HepG2 (cell line): ENCODE results near the gene TAF3. TPM values are rescaled to one million over a fixed set of nuclear protein-coding genes. Genes with fewer than 3 reads are reported as not detected.

Experiments
- ATAC-seq: fragments of 200-7000 bp; cut with Tn5 transposase; 3 replicates; pipeline ENCODE4 v1.9.1; 2020; ENCODE audit warnings: mild to moderate bottlenecking, moderate library complexity
- BruUV-seq: library from RNA; stranded (reverse); fragments of 400-500 nt; replicated peaks from 2 replicates; lab custom pipeline; 2021; lab: Mats Ljungman, UMichigan
- CTCF ChIA-PET: fragments of 300-600 bp; formaldehyde crosslinking; extraction: SDS; loops from one replicate; lab custom pipeline; 2021; ENCODE audit warnings: low total read pairs, inconsistent platforms, low intra/inter-chr PET ratio; lab: Yijun Ruan, JAX
- POLR2A ChIA-PET: fragments of 350-600 bp; sonication (Branson Sonifier 250); formaldehyde crosslinking; loops from one replicate; lab custom pipeline; 2020; ENCODE audit warnings: antibody characterized with exemption, inconsistent platforms; lab: Yijun Ruan, JAX
- DNase-seq: peaks from one replicate; pipeline ENCODE4 v3.0.0-alpha.2; 2015; ENCODE audit warnings: low spot score
- FAIRE-seq: peaks from 3 replicates; lab custom pipeline; 2011; peaks lifted over from hg19 to GRCh38; lab: Jason Lieb, UNC
- H2AFZ ChIP-seq: one replicate; pipeline ENCODE4 v1.6.1; 2011; ENCODE audit warnings: low read length, inconsistent platforms
- H3K27ac ChIP-seq: fragments of 300-600 bp; 3 replicates; pipeline ENCODE4 v1.8.0; 2011; ENCODE audit warnings: mixed run types, mild to moderate bottlenecking, mixed read lengths, low read length, inconsistent platforms; ENCODE audit not compliant: insufficient read depth; ENCODE audit errors: extremely low read length
- H3K27me3 ChIP-seq, 2 experiments: fragments of 200-600 bp in 1 of 2; 2 replicates in 1 of 2; 3 replicates in 1 of 2; pipeline versions ENCODE4 v1.6.0 to v1.8.0; 2011; ENCODE audit warnings: low read length in 2 of 2, mild to moderate bottlenecking in 2 of 2, moderate library complexity in 2 of 2, inconsistent platforms in 1 of 2; ENCODE audit not compliant: insufficient read depth in 2 of 2, control insufficient read depth in 1 of 2
- H3K36me3 ChIP-seq, 2 experiments: fragments of 200-600 bp in 1 of 2; replicated peaks in 1 of 2; 2 replicates in 1 of 2; 3 replicates in 1 of 2; pipeline versions ENCODE4 v1.5.1 to v1.8.0; 2011; ENCODE audit warnings: low read length in 2 of 2, inconsistent platforms in 1 of 2; ENCODE audit not compliant: insufficient read depth in 2 of 2, control insufficient read depth in 1 of 2
- H3K4me1 ChIP-seq: 2 replicates; pipeline ENCODE4 v1.5.1; 2012; ENCODE audit warnings: low read length, inconsistent platforms; ENCODE audit not compliant: insufficient read depth
- H3K4me2 ChIP-seq: 2 replicates; pipeline ENCODE4 v1.6.0; 2011; ENCODE audit warnings: low read depth, low read length, inconsistent platforms
- H3K4me3 ChIP-seq, 3 experiments: fragments of 200-600 bp in 1 of 3; sonication (generic), shearing (Covaris generic) in 1 of 3; replicated peaks in 1 of 3; 2 replicates each; pipeline ENCODE4 v1.5.1; 2011 to 2016; ENCODE audit warnings: low read length in 3 of 3, inconsistent platforms in 2 of 3, low read depth in 2 of 3, mild to moderate bottlenecking in 2 of 3, control low read depth in 1 of 3, mixed read lengths in 1 of 3; ENCODE audit not compliant: insufficient read depth in 1 of 3
- H3K79me2 ChIP-seq: one replicate; pipeline ENCODE4 v1.6.1; 2011; ENCODE audit warnings: low read length, inconsistent platforms; ENCODE audit not compliant: insufficient read depth
- H3K9ac ChIP-seq: 2 replicates; pipeline ENCODE4 v1.6.0; 2011; ENCODE audit warnings: mild to moderate bottlenecking, low read depth, low read length, inconsistent platforms; ENCODE audit not compliant: insufficient read depth
- H3K9me3 ChIP-seq: 2 replicates; pipeline ENCODE4 v1.5.1; 2012; ENCODE audit warnings: mild to moderate bottlenecking, low read length
- H4K20me1 ChIP-seq: 2 replicates; pipeline ENCODE4 v1.6.0; 2011; ENCODE audit warnings: inconsistent platforms, mild to moderate bottlenecking, low read length, moderate library complexity; ENCODE audit not compliant: insufficient read depth
- EZH2 ChIP-seq: conservative IDR thresholded peaks from 2 replicates; pipeline ENCODE4 v1.6.1; 2012; ENCODE audit warnings: mild to moderate bottlenecking, low read depth, low read length, moderate library complexity
- KMT2B ChIP-seq: IDR thresholded peaks from 2 replicates; pipeline ENCODE4 v1.6.1; 2016; ENCODE audit warnings: missing genetic modification reagents, missing compliant biosample characterization
- MTA1 ChIP-seq: sonication (generic); formaldehyde crosslinking; IDR thresholded peaks from 2 replicates; pipeline ENCODE4 v1.4.0; 2020; ENCODE audit warnings: missing genetic modification reagents, mild to moderate bottlenecking, borderline replicate concordance
- NCOA1 ChIP-seq: sonication (generic); formaldehyde crosslinking; IDR thresholded peaks from 2 replicates; pipeline ENCODE4 v1.9.0; 2021; ENCODE audit warnings: missing genetic modification reagents
- NFE2L1 ChIP-seq: sonication (generic); formaldehyde crosslinking; IDR thresholded peaks from 2 replicates; pipeline ENCODE4 v1.4.0; 2020; ENCODE audit warnings: missing genetic modification reagents, mild to moderate bottlenecking, borderline replicate concordance
- PHF8 ChIP-seq: sonication (generic); formaldehyde crosslinking; IDR thresholded peaks from 2 replicates; pipeline ENCODE4 v1.5.0; 2020; ENCODE audit warnings: missing genetic modification reagents
- SNAPC5 ChIP-seq: sonication (generic); formaldehyde crosslinking; IDR thresholded peaks from 2 replicates; pipeline ENCODE4 v1.8.1; 2023; ENCODE audit warnings: mild to moderate bottlenecking, missing genetic modification reagents, borderline replicate concordance
- ZBTB49 ChIP-seq: sonication (generic); formaldehyde crosslinking; IDR thresholded peaks from 2 replicates; pipeline ENCODE4 v1.4.0; 2020; ENCODE audit warnings: missing genetic modification reagents, borderline replicate concordance
- ZFAT ChIP-seq: sonication (generic); formaldehyde crosslinking; conservative IDR thresholded peaks from 2 replicates; pipeline ENCODE4 v1.8.1; 2023; ENCODE audit warnings: missing genetic modification reagents, inconsistent platforms
- ZNF224 ChIP-seq: sonication (generic); formaldehyde crosslinking; IDR thresholded peaks from 2 replicates; pipeline ENCODE4 v1.5.0; 2020; ENCODE audit warnings: mild to moderate bottlenecking, missing genetic modification reagents
- ZNF430 ChIP-seq: sonication (generic); formaldehyde crosslinking; IDR thresholded peaks from 2 replicates; pipeline ENCODE4 v1.9.0; 2021; ENCODE audit warnings: mild to moderate bottlenecking, missing genetic modification reagents
- ZNF747 ChIP-seq: sonication (generic); formaldehyde crosslinking; IDR thresholded peaks from 2 replicates; pipeline ENCODE4 v1.8.1; 2023; ENCODE audit warnings: missing genetic modification reagents, mild to moderate bottlenecking, borderline replicate concordance
- ZNF879 ChIP-seq: sonication (generic); formaldehyde crosslinking; IDR thresholded peaks from 2 replicates; pipeline ENCODE4 v1.8.1; 2023; ENCODE audit warnings: missing genetic modification reagents
- WGBS: methylation state at CpG from one replicate; pipeline ENCODE4 v1.1.6; 2017; ENCODE audit warnings: low lambda C conversion rate; 5-methylcytosine and 5-hydroxymethylcytosine counted together
- in situ Hi-C: cut with HindIII; loops from 2 replicates; pipeline ENCODE4 v1.10.0; 2017; ENCODE audit warnings: low pct_unique_long_range_greater_than_20kb; ENCODE audit not compliant: extremely low pct_ligation_motif_present
- intact Hi-C: fragments of 100-400 bp; cut with micrococcal nuclease; formaldehyde crosslinking; loops from one replicate; pipeline ENCODE4 v1.10.0; 2022; ENCODE audit not compliant: unreplicated experiment
- polyA plus RNA-seq, 8 experiments: library from polyadenylated mRNA; depleted of rRNA in 3 of 8; stranded (reverse) in 7 of 8; unstranded in 1 of 8; fragments of >200 nt; fragmentation: Illumina TruSeq in 4 of 8; extraction: Trizol in 4 of 8; gene quantifications; 2 replicates each; pipeline versions ENCODE4 v1.2.1 to v1.2.3, GENCODE V29; 2011 to 2016; ENCODE audit warnings: low read depth in 4 of 8, missing spikeins in 1 of 8, mixed read lengths in 1 of 8; ENCODE audit not compliant: insufficient read depth in 1 of 8
- total RNA-seq, 5 experiments: library from RNA; depleted of rRNA; stranded (reverse); fragments of >200 nt; fragmentation: Illumina TruSeq; extraction: Trizol; gene quantifications; 2 replicates each; pipeline ENCODE4 v1.2.3, GENCODE V29; 2016; ENCODE audit warnings: low read depth in 1 of 5

Gene TAF3
- total and polyA plus RNA-seq, 2 of the 13 experiments (the other 11 are each of a cell fraction or from before 2014, with no cell fraction given), result 1.7 to 2.9 TPM

GRCh38 chr10:8035006-8035640 lies 216.8 kb downstream of the TAF3 start (continued):
- no peak for TF ChIP-seq ZBTB49 (CRISPR knock-in tag)
- no peak for TF ChIP-seq ZNF879 (CRISPR knock-in tag)
- TF ChIP-seq ZNF747 (CRISPR knock-in tag), result no peak
- TF ChIP-seq SNAPC5, result no peak
- TF ChIP-seq, all 625 proteins: peak for 0

GRCh38 chr10:8035641-8036470 lies 217.6 kb downstream of the TAF3 start:
- TF ChIP-seq EZH2 (peak; percentile 84; the same call in 1 of the 2 replicates), KMT2B (no peak), MTA1 (no peak), ZNF430 (CRISPR knock-in tag) (no peak), ZNF224 (no peak), ZFAT (no peak), PHF8 (no peak), NCOA1 (CRISPR knock-in tag) (no peak), NFE2L1 (CRISPR knock-in tag) (no peak)
- no TSS peak for BruUV-seq
- WGBS, result 44% methylated on average over 46 of the region's 47 CpGs
- POLR2A ChIA-PET, result no interaction called here
- Histone ChIP-seq H3K27ac (no peak overlapping the region), H3K9ac (no peak overlapping the region), H3K27me3 (peaks cover 17 to 79% of the 10 kb centered on the region in 2 experiments), H3K4me3 (no peak overlapping the region), H4K20me1 (no peaks in the 10 kb centered on the region), H3K4me2 (no peak overlapping the region), H3K9me3 (no peaks in the 10 kb centered on the region), H3K36me3 (no peaks in the 10 kb centered on the region), H2AFZ (no peak overlapping the region), H3K79me2 (no peaks in the 10 kb centered on the region), H3K4me1 (no peaks in the 10 kb centered on the region; the same call in 1 of the 2 replicates)
- in situ Hi-C loops, result no loop called here
- CTCF ChIA-PET, result no interaction called here
- FAIRE-seq, result no peak
- no peak for ATAC-seq
- DNase-seq, result no peak
- intact Hi-C loops, result no loop called here
